SU-DHL-6 (cell line): Measurements from ENCODE around the gene SNX13.

ENCODE experiments used
- H2AFZ ChIP-seq: fragments of 200-600 bp; sonication (generic); 2 replicates; pipeline ENCODE4 v1.6.1; 2014; ENCODE audit warnings: low read depth, mild to moderate bottlenecking, moderate library complexity, mixed read lengths, antibody characterized with exemption, low read length; ENCODE audit not compliant: severe bottlenecking
- H3F3A ChIP-seq: fragments of 200-600 bp; shearing (Covaris generic); 2 replicates; pipeline ENCODE4 v1.6.0; 2016; ENCODE audit warnings: antibody characterized with exemption, mild to moderate bottlenecking; ENCODE audit not compliant: insufficient read depth
- H3K27ac ChIP-seq: fragments of 200-600 bp; sonication (generic); 2 replicates; pipeline ENCODE4 v1.5.1; 2016; ENCODE audit warnings: low read depth, mild to moderate bottlenecking, low read length, moderate library complexity, mixed read lengths
- H3K27me3 ChIP-seq: fragments of 200-600 bp; sonication (generic), shearing (Covaris generic); 2 replicates; pipeline ENCODE4 v1.6.0; 2014; ENCODE audit warnings: mild to moderate bottlenecking, low read length
- H3K36me3 ChIP-seq: fragments of 200-600 bp; sonication (generic); 2 replicates; pipeline ENCODE4 v1.6.1; 2014; ENCODE audit warnings: mild to moderate bottlenecking, low read length, mixed read lengths
- H3K4me2 ChIP-seq: fragments of 300-600, 200-600 bp; shearing (Covaris generic), sonication (generic); 2 replicates; pipeline ENCODE4 v1.6.0; 2014; ENCODE audit warnings: low read length, low read depth, mild to moderate bottlenecking; ENCODE audit not compliant: poor library complexity, severe bottlenecking
- H3K4me3 ChIP-seq: fragments of 200-600 bp; sonication (generic); 2 replicates; pipeline ENCODE4 v1.5.1; 2014; ENCODE audit warnings: antibody characterized with exemption, low read length, mild to moderate bottlenecking, mixed read lengths; ENCODE audit not compliant: insufficient read depth, poor library complexity, severe bottlenecking
- H3K79me2 ChIP-seq: fragments of 200-600 bp; sonication (generic); 2 replicates; pipeline ENCODE4 v1.6.1; 2014; ENCODE audit warnings: mild to moderate bottlenecking, low read length, moderate library complexity; ENCODE audit not compliant: insufficient read depth
- H3K9ac ChIP-seq: fragments of 200-600 bp; sonication (generic); 2 replicates; pipeline ENCODE4 v1.7.0; 2014; ENCODE audit warnings: mild to moderate bottlenecking, low read length
- H3K9me2 ChIP-seq: fragments of 200-600 bp; sonication (generic); replicated peaks from 2 replicates; pipeline ENCODE4 v1.6.1; 2014; ENCODE audit warnings: low read length; ENCODE audit not compliant: insufficient read depth
- H3K9me3 ChIP-seq: fragments of 200-600 bp; sonication (generic); 2 replicates; pipeline ENCODE4 v1.6.1; 2014; ENCODE audit warnings: low read length, mixed read lengths; ENCODE audit not compliant: insufficient read depth
- H4K20me1 ChIP-seq: fragments of 200-600 bp; sonication (generic); 2 replicates; pipeline ENCODE4 v1.6.1; 2014; ENCODE audit warnings: low read depth, mild to moderate bottlenecking, antibody characterized with exemption, low read length, moderate library complexity, mixed read lengths
- CTCF ChIP-seq: fragments of 200-600 bp; sonication (generic); IDR thresholded peaks from one replicate; pipeline ENCODE4 v1.5.1; 2017; ENCODE audit warnings: antibody characterized with exemption, mild to moderate bottlenecking, low read length, moderate library complexity; ENCODE audit not compliant: insufficient read depth, poor library complexity, severe bottlenecking
- EZH2phosphoT487 ChIP-seq: fragments of 200-600 bp; sonication (generic), shearing (Covaris generic); conservative IDR thresholded peaks from 2 replicates; pipeline ENCODE4 v1.6.1; 2018; ENCODE audit warnings: mild to moderate bottlenecking, antibody characterized with exemption, low read length, moderate library complexity, mixed read lengths

SNX13 gene

GRCh38 chr7:17988141-17988540 lies 47.8 kb upstream of the SNX13 start:
- Histone ChIP-seq H2AFZ (no peak overlapping the region), H3K27me3 (no peaks in the 10 kb centered on the region), H4K20me1 (no peaks in the 10 kb centered on the region), H3K79me2 (no peaks in the 10 kb centered on the region), H3K4me2 (no peak overlapping the region), H3K9me3 (no peaks in the 10 kb centered on the region), H3K36me3 (no peaks in the 10 kb centered on the region), H3F3A (0 out of 2 replicates have a peak, but pooled peaks cover 5% of the 10 kb centered on the region), H3K9ac (no peak overlapping the region), H3K27ac (no peak overlapping the region), H3K4me3 (no peak overlapping the region), H3K9me2 (no peaks in the 10 kb centered on the region)
- TF ChIP-seq CTCF: no peak
- TF ChIP-seq EZH2phosphoT487: no peak

- peaks cover 10% of the 10 kb centered on the region; the same call in 1 of the 2 replicates for H3K9me3 ChIP-seq
- no peak overlapping the region for H3K4me2 ChIP-seq
- H3K27me3 ChIP-seq: no peaks in the 10 kb centered on the region
- TF ChIP-seq EZH2phosphoT487 (no peak), CTCF (no peak)
- peaks cover 9% of the 10 kb centered on the region; the same call in 1 of the 2 replicates for H3K36me3 ChIP-seq
- H2AFZ ChIP-seq: no peak overlapping the region
- no peak overlapping the region for H3K9ac ChIP-seq
- H3K9me2 ChIP-seq: no peaks in the 10 kb centered on the region
- H3K27ac ChIP-seq: no peak overlapping the region
- H3K79me2 ChIP-seq: no peaks in the 10 kb centered on the region
- no peak overlapping the region for H3K4me3 ChIP-seq
- no peaks in the 10 kb centered on the region for H4K20me1 ChIP-seq
- H3F3A ChIP-seq: 0 out of 2 replicates have a peak, but pooled peaks cover 10% of the 10 kb centered on the region
Measured at GRCh38 chr7:17986851-17987250, 46.6 kb upstream of the SNX13 start.

- H3K27ac ChIP-seq: no peak overlapping the region
- H3K4me3 ChIP-seq: no peak overlapping the region
- no peaks in the 10 kb centered on the region for H3K79me2 ChIP-seq
- no peak overlapping the region for H2AFZ ChIP-seq
- H3K27me3 ChIP-seq: no peaks in the 10 kb centered on the region
- 0 out of 2 replicates have a peak, but pooled peaks cover 10% of the 10 kb centered on the region for H3F3A ChIP-seq
- no peak overlapping the region for H3K4me2 ChIP-seq
- TF ChIP-seq EZH2phosphoT487: no peak
- TF ChIP-seq CTCF: no peak
- no peaks in the 10 kb centered on the region for H3K9me2 ChIP-seq
- H3K36me3 ChIP-seq: peaks cover 9% of the 10 kb centered on the region; the same call in 1 of the 2 replicates
- no peak overlapping the region for H3K9ac ChIP-seq
- H4K20me1 ChIP-seq: no peaks in the 10 kb centered on the region
- H3K9me3 ChIP-seq: peaks cover 10% of the 10 kb centered on the region; the same call in 1 of the 2 replicates
Measured at GRCh38 chr7:17985473-17986239, 45.4 kb upstream of the SNX13 start.
